K562 (cell line): ENCODE results near the gene PDE1C. TPM values are rescaled to one million over a fixed set of nuclear protein-coding genes. Genes with fewer than 3 reads are reported as not detected.

ENCODE experiments used
- ATAC-seq: fragments of 200-7000 bp; cut with Tn5 transposase; 3 replicates; pipeline ENCODE4 v1.9.1; 2020; ENCODE audit warnings: moderate library complexity
- BruUV-seq: library from RNA; stranded (reverse); fragments of 400-500 nt; replicated peaks from 2 replicates; lab custom pipeline; 2021; lab: Mats Ljungman, UMichigan
- CTCF ChIA-PET: fragments of 300-600 bp; formaldehyde crosslinking; extraction: SDS; loops from one replicate; lab custom pipeline; 2021; ENCODE audit warnings: low intra/inter-chr PET ratio; lab: Yijun Ruan, JAX
- POLR2A ChIA-PET: fragments of 300-600, 350-650 bp; sonication (Branson Sonifier 250); formaldehyde crosslinking; extraction: SDS; loops from one replicate; lab custom pipeline; 2021; ENCODE audit warnings: antibody characterized with exemption, inconsistent platforms; lab: Yijun Ruan, JAX
- DNase-seq, 4 experiments: peaks; one replicate each; pipeline versions ENCODE4 v3.0.0 to v3.0.0-alpha.2; 2011 to 2018; ENCODE audit warnings: low spot score in 3 of 4, mixed read lengths in 3 of 4; ENCODE audit errors: extremely low read depth in 1 of 4
- FAIRE-seq: peaks from 2 replicates; lab custom pipeline; 2011; peaks lifted over from hg19 to GRCh38; lab: Jason Lieb, UNC
- H2AFZ ChIP-seq: 2 replicates; pipeline ENCODE4 v1.6.0; 2011; ENCODE audit warnings: low read depth, low read length, control low read depth, inconsistent platforms
- H3K27ac ChIP-seq: fragments of 200-600 bp; 3 replicates; pipeline ENCODE4 v1.8.0; 2011; ENCODE audit warnings: low read depth, mild to moderate bottlenecking, control low read depth, inconsistent platforms, low read length, moderate library complexity, mixed read lengths; ENCODE audit errors: extremely low read depth
- H3K27me3 ChIP-seq, 2 experiments: fragments of 300-600 bp in 1 of 2; 2 replicates in 1 of 2; 3 replicates in 1 of 2; pipeline versions ENCODE4 v1.6.0 to v1.8.0; 2011; ENCODE audit warnings: inconsistent platforms in 2 of 2, low read length in 2 of 2, mild to moderate bottlenecking in 1 of 2, mixed read lengths in 1 of 2, moderate library complexity in 1 of 2; ENCODE audit not compliant: control insufficient read depth in 2 of 2, insufficient read depth in 2 of 2
- H3K36me3 ChIP-seq: fragments of 300-600 bp; 3 replicates; pipeline ENCODE4 v1.8.0; 2011; ENCODE audit warnings: mild to moderate bottlenecking, low read length, inconsistent platforms; ENCODE audit not compliant: control insufficient read depth, insufficient read depth
- H3K4me1 ChIP-seq, 2 experiments: fragments of 200-600 bp in 1 of 2; replicated peaks in 1 of 2; 2 replicates in 1 of 2; 3 replicates in 1 of 2; pipeline versions ENCODE4 v1.5.1 to v1.8.0; 2011; ENCODE audit warnings: inconsistent platforms in 2 of 2, low read length in 2 of 2, mild to moderate bottlenecking in 1 of 2, mixed read lengths in 1 of 2, moderate library complexity in 1 of 2; ENCODE audit not compliant: control insufficient read depth in 2 of 2, insufficient read depth in 2 of 2
- H3K4me2 ChIP-seq: 2 replicates; pipeline ENCODE4 v1.6.1; 2011; ENCODE audit warnings: low read length, control low read depth, inconsistent platforms, mixed read lengths; ENCODE audit not compliant: insufficient read depth
- H3K4me3 ChIP-seq: fragments of 200-600 bp; sonication (generic), shearing (Covaris generic); 2 replicates; pipeline ENCODE4 v1.5.1; 2016; ENCODE audit warnings: control low read depth, inconsistent platforms
- H3K79me2 ChIP-seq: fragments of 200-600 bp; 3 replicates; pipeline ENCODE4 v1.8.0; 2011; ENCODE audit warnings: low read length, inconsistent platforms; ENCODE audit not compliant: control insufficient read depth, insufficient read depth
- H3K9ac ChIP-seq, 2 experiments: 2 replicates each; pipeline versions ENCODE4 v1.6.0 to v1.6.1; 2011; ENCODE audit warnings: low read depth in 2 of 2, low read length in 2 of 2, control low read depth in 1 of 2, inconsistent platforms in 1 of 2, mild to moderate bottlenecking in 1 of 2, mixed read lengths in 1 of 2; ENCODE audit not compliant: insufficient read depth in 1 of 2
- H3K9me1 ChIP-seq: one replicate; pipeline ENCODE4 v1.6.0; 2011; ENCODE audit warnings: inconsistent platforms, mild to moderate bottlenecking, low read length, moderate library complexity; ENCODE audit not compliant: control insufficient read depth, insufficient read depth
- H3K9me3 ChIP-seq: replicated peaks from 2 replicates; pipeline ENCODE4 v1.5.1; 2011; ENCODE audit warnings: low read depth, low read length, inconsistent platforms; ENCODE audit not compliant: control insufficient read depth, insufficient read depth
- H4K20me1 ChIP-seq: replicated peaks from 2 replicates; pipeline ENCODE4 v1.6.1; 2011; ENCODE audit warnings: low read length, inconsistent platforms, mixed read lengths; ENCODE audit not compliant: control insufficient read depth, insufficient read depth
- CBFB ChIP-seq: sonication (generic); formaldehyde crosslinking; IDR thresholded peaks from 2 replicates; pipeline ENCODE4 v1.4.0; 2020; ENCODE audit warnings: mild to moderate bottlenecking, missing genetic modification reagents
- CHD2 ChIP-seq: IDR thresholded peaks from 2 replicates; pipeline ENCODE4 v1.6.1; 2011; ENCODE audit warnings: low read depth, low read length
- E2F5 ChIP-seq: sonication (generic); formaldehyde crosslinking; IDR thresholded peaks from 2 replicates; pipeline ENCODE4 v1.8.0; 2022; ENCODE audit warnings: mild to moderate bottlenecking, missing genetic modification reagents
- ETV1 ChIP-seq: fragments of 450-650 bp; conservative IDR thresholded peaks from 2 replicates; pipeline ENCODE4 v1.6.1; 2016; ENCODE audit warnings: missing genetic modification characterization, control low read depth, low read depth, missing compliant biosample characterization
- HOXB6 ChIP-seq: fragments of 250-450 bp; sonication (Bioruptor Pico); IDR thresholded peaks from 2 replicates; pipeline ENCODE4 v1.5.1; 2022; ENCODE audit warnings: mild to moderate bottlenecking, borderline replicate concordance
- ILK ChIP-seq: fragments of 450-650 bp; IDR thresholded peaks from 2 replicates; pipeline ENCODE4 v1.6.1; 2016; ENCODE audit warnings: missing genetic modification characterization, low read depth, mild to moderate bottlenecking, missing compliant biosample characterization, moderate library complexity, borderline replicate concordance
- PCBP2 ChIP-seq: fragments of 200-400 bp; formaldehyde crosslinking; IDR thresholded peaks from 2 replicates; pipeline ENCODE4 v1.6.1; 2018; ENCODE audit warnings: low read length, low read depth, mild to moderate bottlenecking, moderate library complexity; ENCODE audit not compliant: poor library complexity, severe bottlenecking
- REST ChIP-seq, 2 experiments: fragments of 450-650 bp; formaldehyde crosslinking in 1 of 2; IDR thresholded peaks; 2 replicates each; pipeline versions ENCODE4 v1.4.0 to v1.6.1; 2014 to 2020; ENCODE audit warnings: mild to moderate bottlenecking in 2 of 2, borderline replicate concordance in 1 of 2, low read depth in 1 of 2
- RFX1 ChIP-seq: fragments of 450-650 bp; IDR thresholded peaks from 2 replicates; pipeline ENCODE4 v1.6.1; 2016; ENCODE audit warnings: mild to moderate bottlenecking, moderate library complexity
- SIN3B ChIP-seq: fragments of 450-650 bp; IDR thresholded peaks from 2 replicates; pipeline ENCODE4 v1.6.1; 2017; ENCODE audit warnings: low read depth, mild to moderate bottlenecking, moderate library complexity
- ZKSCAN8 ChIP-seq: fragments of 200-800 bp; sonication (Bioruptor generic); IDR thresholded peaks from 2 replicates; pipeline ENCODE4 v1.6.1; 2016; ENCODE audit warnings: missing genetic modification characterization, missing compliant biosample characterization
- ZNF140 ChIP-seq: fragments of 250-450 bp; sonication (Bioruptor Pico); IDR thresholded peaks from 2 replicates; pipeline ENCODE4 v1.8.0; 2021; ENCODE audit warnings: moderate library complexity, mild to moderate bottlenecking, inconsistent platforms
- ZNF174 ChIP-seq: fragments of 250-450 bp; sonication (Bioruptor Pico); IDR thresholded peaks from 2 replicates; pipeline ENCODE4 v1.4.0; 2020; ENCODE audit warnings: mild to moderate bottlenecking
- ZNF197 ChIP-seq: fragments of 200-800 bp; sonication (Bioruptor generic); IDR thresholded peaks from 2 replicates; pipeline ENCODE4 v1.6.1; 2016; ENCODE audit warnings: low read depth, missing genetic modification characterization, missing compliant biosample characterization
- ZNF583 ChIP-seq: fragments of 250-450 bp; sonication (Bioruptor Pico); IDR thresholded peaks from 2 replicates; pipeline ENCODE4 v1.4.0; 2020
- ZNF77 ChIP-seq: fragments of 250-450 bp; sonication (Bioruptor Pico); IDR thresholded peaks from 2 replicates; pipeline ENCODE4 v1.5.0; 2020
- WGBS: fragments of 100-300 bp; shearing (Covaris generic); methylation state at CpG from one replicate; pipeline ENCODE4 v1.1.6; 2016; ENCODE audit warnings: low coverage, mixed read lengths; ENCODE audit not compliant: insufficient coverage; ENCODE audit errors: missing lambda C conversion rate; 5-methylcytosine and 5-hydroxymethylcytosine counted together
- in situ Hi-C: fragments of 300-500 bp; cut with MboI; formaldehyde crosslinking; loops from 4 replicates; pipeline ENCODE4 v1.15.0; 2018; ENCODE audit warnings: inconsistent platforms, mixed read lengths
- intact Hi-C: fragments of 100-400 bp; cut with micrococcal nuclease; formaldehyde crosslinking; loops from 2 replicates; pipeline ENCODE4 v1.14.2; 2022
- polyA plus RNA-seq, 8 experiments: library from polyadenylated mRNA; depleted of rRNA in 4 of 8; stranded (reverse) in 5 of 8; unstranded in 3 of 8; fragments of >200 nt; fragmentation: Nextera tagmentation in 2 of 8; fragmentation: Illumina TruSeq in 1 of 8; extraction: Ambion mirVana in 2 of 8; extraction: Trizol in 1 of 8; gene quantifications; 2 replicates each; pipeline versions ENCODE4 v1.2.1 to v1.2.3, GENCODE V29; 2011 to 2014; ENCODE audit warnings: inconsistent platforms in 1 of 8, missing spikeins in 1 of 8
- total RNA-seq, 7 experiments: library from RNA; depleted of rRNA in 6 of 7; stranded (reverse); fragments of >200 nt in 6 of 7; fragmentation: Illumina TruSeq in 2 of 7; extraction: Trizol in 2 of 7; gene quantifications; 2 replicates each; pipeline versions ENCODE4 v1.2.1 to v1.2.3, GENCODE V29; 2011 to 2021; ENCODE audit warnings: low replicate concordance in 1 of 7

Gene PDE1C
- total and polyA plus RNA-seq, 9 of the 15 experiments (the other 6 are each of a cell fraction or from before 2014, with no cell fraction given): under 0.01 to 0.01 TPM; not detected in 7

- no peak overlapping the region for H3K9ac ChIP-seq
- intact Hi-C loops: no loop called here
- no peaks in the 10 kb centered on the region for H4K20me1 ChIP-seq
- no peaks in the 10 kb centered on the region for H3K9me1 ChIP-seq
- BruUV-seq: no TSS peak
- in situ Hi-C loops: no loop called here
- ATAC-seq (no peak), DNase-seq (no peak)
- no peak overlapping the region for H2AFZ ChIP-seq
- no peak overlapping the region for H3K4me3 ChIP-seq
- 0% methylated on average over 3 of the region's 3 CpGs for WGBS
- H3K36me3 ChIP-seq: no peaks in the 10 kb centered on the region
- no peaks in the 10 kb centered on the region for H3K9me3 ChIP-seq
- no peaks in the 10 kb centered on the region; a peak in 1 of 5 replicates for H3K27me3 ChIP-seq
- TF ChIP-seq CHD2: no peak
- no peak for TF ChIP-seq ZNF197 (CRISPR knock-in tag)
- no peak for TF ChIP-seq E2F5
- no peak for TF ChIP-seq ETV1 (tag)
- no peak for TF ChIP-seq SIN3B
- no peak for TF ChIP-seq ZNF583
- no peak for TF ChIP-seq PCBP2
- no peak for TF ChIP-seq ZNF140 (CRISPR knock-in tag)
- no peak for TF ChIP-seq RFX1
- TF ChIP-seq ZNF174 (CRISPR knock-in tag): no peak
- TF ChIP-seq ILK (tag): no peak
- no peak for TF ChIP-seq ZNF77 (CRISPR knock-in tag)
- no peak for TF ChIP-seq CBFB
- TF ChIP-seq REST (IDR thresholded peaks at IDR 0.05; ENCODE audit: borderline replicate concordance): no peak
- TF ChIP-seq REST (CRISPR knock-in tag; IDR thresholded peaks at IDR 0.05; ENCODE audit: low read depth): no peak
- TF ChIP-seq ZKSCAN8: no peak
- no peak for TF ChIP-seq HOXB6
- TF ChIP-seq, all 486 proteins: peak for 0
- FAIRE-seq: no peak
- Histone ChIP-seq H3K4me1 (no peaks in the 10 kb centered on the region), H3K27ac (no peak overlapping the region), H3K4me2 (no peak overlapping the region), H3K79me2 (no peaks in the 10 kb centered on the region)
- CTCF ChIA-PET: no interaction called here
- POLR2A ChIA-PET: interaction anchor here (0.6 kb wide), 1 partner anchor 1715 kb away, joined by 3 read pairs; no protein-coding TSS in a partner anchor
These were observed 293.6 kb downstream of the PDE1C start for GRCh38 chr7:31776616-31777015.
